HCT116 (cell line): Measurements from ENCODE around the gene IL1R1. TPM values are rescaled to one million over a fixed set of nuclear protein-coding genes. Genes with fewer than 3 reads are reported as not detected.

Experiments used
- ATAC-seq: fragments of 200-7000 bp; cut with Tn5 transposase; 2 replicates; pipeline ENCODE4 v1.9.1; 2020; ENCODE audit warnings: mild to moderate bottlenecking, moderate library complexity
- BruUV-seq: library from RNA; stranded (reverse); fragments of 400-500 nt; replicated peaks from 2 replicates; lab custom pipeline; 2021; lab: Mats Ljungman, UMichigan
- CTCF ChIA-PET: fragments of 300-600 bp; sonication (Branson Sonifier 250); formaldehyde crosslinking; loops from one replicate; lab custom pipeline; 2021; ENCODE audit warnings: antibody characterized with exemption; lab: Charles Lee
- POLR2A ChIA-PET: fragments of 300-600, 350-600 bp; sonication (Branson Sonifier 250); formaldehyde crosslinking; loops from one replicate; lab custom pipeline; 2021; ENCODE audit warnings: antibody characterized with exemption; lab: Charles Lee
- RAD21 ChIA-PET, 2 experiments: fragments of 300-600 bp; sonication (Branson Sonifier 250); formaldehyde crosslinking; loops; one replicate each; lab custom pipeline; 2023; ENCODE audit warnings: low total read pairs in 2 of 2; ENCODE audit not compliant: uncharacterized antibody in 2 of 2, unreplicated experiment in 2 of 2, low non-redundant PET in 1 of 2; lab: Charles Lee
- DNase-seq: peaks from one replicate; pipeline ENCODE4 v3.0.0-alpha.2; 2010; ENCODE audit warnings: low read depth, low spot score
- H2AFZ ChIP-seq: fragments of 200-600 bp; shearing (Covaris generic), sonication (generic); 2 replicates; pipeline ENCODE4 v1.6.1; 2017; ENCODE audit warnings: low read depth, mixed run types, mixed read lengths, antibody characterized with exemption, low read length; ENCODE audit not compliant: poor library complexity, severe bottlenecking
- H3K27ac ChIP-seq: 2 replicates; pipeline ENCODE4 v1.5.1; 2012; ENCODE audit warnings: low read depth, low read length
- H3K27me3 ChIP-seq: fragments of 200-600 bp; sonication (generic); 2 replicates; pipeline ENCODE4 v1.6.1; 2016; ENCODE audit warnings: mixed run types, low read length, mixed read lengths; ENCODE audit not compliant: insufficient read depth
- H3K36me3 ChIP-seq, 2 experiments: fragments of 200-500 bp in 1 of 2; fragments of 200-600 bp in 1 of 2; sonication (Bioruptor generic) in 1 of 2; sonication (generic) in 1 of 2; 2 replicates each; pipeline versions ENCODE4 v1.5.1 to v1.6.1; 2014 to 2016; ENCODE audit warnings: low read length in 2 of 2, inconsistent platforms in 1 of 2, mixed read lengths in 1 of 2, mixed run types in 1 of 2; ENCODE audit not compliant: insufficient read depth in 2 of 2, control insufficient read depth in 1 of 2
- H3K4me1 ChIP-seq, 2 experiments: fragments of 200-600 bp in 1 of 2; sonication (generic) in 1 of 2; 2 replicates each; pipeline versions ENCODE4 v1.5.1 to v1.6.1; 2012 to 2017; ENCODE audit warnings: low read length in 2 of 2, inconsistent platforms in 1 of 2, mild to moderate bottlenecking in 1 of 2, mixed read lengths in 1 of 2, mixed run types in 1 of 2, moderate library complexity in 1 of 2; ENCODE audit not compliant: insufficient read depth in 2 of 2, control insufficient read depth in 1 of 2
- H3K4me2 ChIP-seq: fragments of 200-600 bp; sonication (generic); 2 replicates; pipeline ENCODE4 v1.6.1; 2017; ENCODE audit warnings: mixed run types, low read length, mixed read lengths
- H3K4me3 ChIP-seq, 2 experiments: fragments of 200-600 bp in 1 of 2; sonication (generic) in 1 of 2; replicated peaks in 1 of 2; 2 replicates each; pipeline ENCODE4 v1.5.1; 2011 to 2016; ENCODE audit warnings: low read length in 2 of 2, control low read depth in 1 of 2, low read depth in 1 of 2, mild to moderate bottlenecking in 1 of 2, mixed read lengths in 1 of 2, mixed run types in 1 of 2
- H3K79me2 ChIP-seq: fragments of 200-600 bp; sonication (generic); 2 replicates; pipeline ENCODE4 v1.6.1; 2017; ENCODE audit warnings: mild to moderate bottlenecking, mixed run types, low read length, moderate library complexity, mixed read lengths; ENCODE audit not compliant: insufficient read depth
- H3K9ac ChIP-seq: fragments of 200-600 bp; sonication (generic); 2 replicates; pipeline ENCODE4 v1.6.1; 2016; ENCODE audit warnings: low read length, mixed read lengths
- H3K9me2 ChIP-seq: fragments of 200-600 bp; sonication (generic), shearing (Covaris generic); 2 replicates; pipeline ENCODE4 v1.6.1; 2017; ENCODE audit warnings: mixed run types, mild to moderate bottlenecking, moderate library complexity; ENCODE audit not compliant: insufficient read depth
- H3K9me3 ChIP-seq, 2 experiments: fragments of 200-500 bp in 1 of 2; fragments of 200-600 bp in 1 of 2; sonication (Bioruptor generic) in 1 of 2; sonication (generic) in 1 of 2; 2 replicates each; pipeline ENCODE4 v1.6.1; 2014 to 2017; ENCODE audit warnings: low read length in 2 of 2, mixed read lengths in 2 of 2, inconsistent platforms in 1 of 2, low read depth in 1 of 2, mild to moderate bottlenecking in 1 of 2, mixed run types in 1 of 2, moderate library complexity in 1 of 2; ENCODE audit not compliant: control insufficient read depth in 1 of 2, insufficient read depth in 1 of 2
- H4K20me1 ChIP-seq: fragments of 200-600 bp; sonication (generic), shearing (Covaris generic); 2 replicates; pipeline ENCODE4 v1.6.1; 2017; ENCODE audit warnings: mixed run types, mild to moderate bottlenecking, moderate library complexity; ENCODE audit not compliant: insufficient read depth
- ATF3 ChIP-seq: IDR thresholded peaks from 2 replicates; pipeline ENCODE4 v1.6.1; 2012
- CBX3 ChIP-seq: IDR thresholded peaks from 2 replicates; pipeline ENCODE4 v1.6.1; 2012; ENCODE audit warnings: low read depth
- CEBPB ChIP-seq: IDR thresholded peaks from 2 replicates; pipeline ENCODE4 v1.6.1; 2012; ENCODE audit warnings: low read depth
- MAX ChIP-seq: IDR thresholded peaks from 2 replicates; pipeline ENCODE4 v1.6.1; 2012
- POLR2A ChIP-seq: IDR thresholded peaks from 2 replicates; pipeline ENCODE4 v1.7.0; 2011; ENCODE audit warnings: borderline replicate concordance; ENCODE audit not compliant: insufficient read depth, insufficient read length; ENCODE audit errors: extremely low read depth
- POLR2AphosphoS5 ChIP-seq: IDR thresholded peaks from 2 replicates; pipeline ENCODE4 v1.6.1; 2011; ENCODE audit warnings: mild to moderate bottlenecking, low read depth, low read length, moderate library complexity
- REST ChIP-seq: IDR thresholded peaks from 2 replicates; pipeline ENCODE4 v1.6.1; 2012; ENCODE audit warnings: low read depth
- YY1 ChIP-seq: IDR thresholded peaks from 2 replicates; pipeline ENCODE4 v1.6.1; 2011; ENCODE audit warnings: low read length, low read depth, moderate library complexity, mild to moderate bottlenecking; ENCODE audit not compliant: insufficient replicate concordance; ENCODE audit errors: extremely low read depth
- ZNF274 ChIP-seq: fragments of 200-500 bp; sonication (Bioruptor generic); IDR thresholded peaks from 2 replicates; pipeline ENCODE4 v1.6.1; 2014; ENCODE audit warnings: mild to moderate bottlenecking, low read depth, low read length, inconsistent platforms
- intact Hi-C: fragments of 100-400 bp; cut with micrococcal nuclease; formaldehyde crosslinking; loops from 2 replicates; pipeline ENCODE4 v1.10.0; 2022
- total RNA-seq: library from RNA; stranded (reverse); gene quantifications from one replicate; pipeline ENCODE4 v1.2.1, GENCODE V29; 2021; ENCODE audit not compliant: unreplicated experiment

Gene IL1R1
- total RNA-seq, 1 experiment from 2014 or later: 5.3 TPM

GRCh38 chr2:102145934-102146333, 3.4 kb downstream of the IL1R1 start:
- no peak overlapping the region for H2AFZ ChIP-seq
- intact Hi-C loops: no loop called here
- H3K27ac ChIP-seq: no peak overlapping the region
- no peaks in the 10 kb centered on the region for H3K27me3 ChIP-seq
- no peaks in the 10 kb centered on the region for H3K9me2 ChIP-seq
- DNase-seq (no peak), ATAC-seq (no peak)
- H3K79me2 ChIP-seq: no peaks in the 10 kb centered on the region
- ChIA-PET POLR2A (no interaction called here), RAD21 (no interaction called here), CTCF (no interaction called here)
- H3K9ac ChIP-seq: no peak overlapping the region
- H3K36me3 ChIP-seq: no peaks in the 10 kb centered on the region
- no TSS peak for BruUV-seq
- TF ChIP-seq POLR2A (no peak), ATF3 (no peak), ZNF274 (peak; percentile 52)
- no peaks in the 10 kb centered on the region for H4K20me1 ChIP-seq
- no peak overlapping the region for H3K4me2 ChIP-seq
- peaks cover 0 to 20% of the 10 kb centered on the region in 2 experiments; a peak in 2 of 4 replicates for H3K4me1 ChIP-seq
- H3K9me3 ChIP-seq: 0 out of 4 replicates have a peak, but pooled peaks cover 0 to 7% of the 10 kb centered on the region in 2 experiments
- no peak overlapping the region for H3K4me3 ChIP-seq

GRCh38 chr2:102147935-102148334, 5.4 kb downstream of the IL1R1 start:
- intact Hi-C loops: no loop called here
- POLR2A ChIA-PET: no interaction called here
- no peak for ATAC-seq
- H2AFZ ChIP-seq: no peak overlapping the region
- TF ChIP-seq CBX3: no peak
- TF ChIP-seq MAX: no peak
- no peak for TF ChIP-seq REST
- no peak for TF ChIP-seq POLR2AphosphoS5
- TF ChIP-seq YY1: no peak
- no peak for TF ChIP-seq CEBPB
- H3K9me2 ChIP-seq: no peaks in the 10 kb centered on the region
- peaks cover 0 to 8% of the 10 kb centered on the region in 2 experiments; a peak in 2 of 4 replicates for H3K4me1 ChIP-seq
- no peaks in the 10 kb centered on the region for H4K20me1 ChIP-seq
- no peak overlapping the region for H3K4me3 ChIP-seq
- no peak overlapping the region for H3K27ac ChIP-seq
- CTCF ChIA-PET: interaction anchor here (0.7 kb wide), 1 partner anchor 127 kb away, joined by 3 read pairs; no protein-coding TSS in a partner anchor
- no peak overlapping the region for H3K4me2 ChIP-seq
- 0 out of 4 replicates have a peak, but pooled peaks cover 0 to 7% of the 10 kb centered on the region in 2 experiments for H3K9me3 ChIP-seq
- no peak for DNase-seq
- no peaks in the 10 kb centered on the region for H3K27me3 ChIP-seq
- no TSS peak for BruUV-seq
- H3K79me2 ChIP-seq: no peaks in the 10 kb centered on the region
- no peaks in the 10 kb centered on the region for H3K36me3 ChIP-seq
- RAD21 ChIA-PET: no interaction called here
- no peak overlapping the region for H3K9ac ChIP-seq
